SW480 (cell line): ENCODE measurements around the gene NRBF2.

Experiments
- DNase-seq: peaks from one replicate; pipeline ENCODE4 v3.0.0-alpha.2; 2016; ENCODE audit warnings: low spot score

The NRBF2 gene

DNA sequence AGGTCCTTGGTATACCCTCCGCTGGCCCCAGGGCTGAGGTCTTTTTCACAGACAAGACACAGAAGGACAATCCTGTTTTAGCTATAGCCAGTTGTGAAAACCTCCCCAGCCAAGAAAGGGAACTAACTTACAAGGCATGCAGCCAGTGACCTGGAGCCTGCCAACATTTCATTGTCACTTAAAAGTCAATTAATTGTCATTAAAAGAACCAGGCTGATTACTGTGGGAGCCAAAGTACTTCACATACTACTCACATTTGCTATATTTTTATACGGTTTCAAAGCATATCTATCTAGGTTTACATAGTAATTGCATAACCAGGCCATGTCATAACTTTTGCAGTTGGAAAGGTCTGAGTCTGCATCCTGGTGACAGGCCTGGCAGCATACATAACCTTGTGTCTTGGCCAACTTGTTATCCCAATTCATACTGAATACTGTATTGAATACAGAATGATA, 31.1 kb downstream of the NRBF2 start:
- DNase-seq, result no peak

GRCh38 chr10:63165249-63165648, 32.1 kb downstream of the NRBF2 start:
- DNase-seq, result no peak

DNA sequence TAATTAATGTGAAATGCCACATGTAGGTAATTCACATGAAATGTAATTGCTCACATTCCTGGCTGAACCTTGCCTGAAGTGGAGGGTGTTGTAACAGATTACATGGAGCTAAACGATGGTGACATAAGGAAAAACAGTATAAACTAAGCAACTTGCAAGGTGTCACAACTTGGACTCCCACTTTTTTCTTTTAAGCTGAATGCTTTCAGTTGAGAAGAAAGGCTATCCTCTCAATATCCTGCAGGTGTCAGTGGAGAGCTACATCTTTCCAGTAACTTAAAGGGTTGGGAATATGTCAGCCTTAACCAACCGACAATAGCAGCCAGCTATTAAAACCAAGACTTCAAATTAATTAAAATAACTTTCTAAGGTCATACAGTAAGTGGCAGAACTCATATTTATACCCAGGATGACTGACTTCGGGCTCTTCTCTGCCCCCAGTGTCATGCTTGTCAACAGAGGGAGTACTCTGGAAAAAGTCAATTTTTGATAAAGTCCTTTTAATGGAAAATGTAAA, 33.7 kb downstream of the NRBF2 start:
- peak; percentile 66 for DNase-seq

GRCh38 chr10:63168821-63169462, 35.8 kb downstream of the NRBF2 start:
- DNase-seq, result no peak

DNA sequence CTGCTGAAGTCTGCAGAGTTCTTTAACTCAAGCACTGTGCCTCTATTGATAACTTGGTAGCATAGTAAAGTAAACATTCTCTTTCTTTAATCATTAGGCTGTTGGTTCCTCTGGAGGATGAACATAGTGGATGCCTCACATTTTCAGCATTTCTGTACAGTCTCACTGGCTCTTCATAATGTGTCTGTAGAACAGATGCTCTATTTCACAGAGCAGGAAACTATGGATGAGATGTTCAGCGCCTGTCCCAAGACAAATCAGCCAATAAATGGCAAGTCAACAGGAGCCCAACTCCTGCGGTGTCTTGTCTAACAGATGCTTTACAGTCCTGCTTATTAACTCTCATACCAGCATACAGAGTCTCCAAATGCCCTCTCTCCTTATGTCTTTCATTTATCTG, 36.5 kb downstream of the NRBF2 start:
- DNase-seq, result no peak

GRCh38 chr10:63171255-63171855, 38.2 kb downstream of the NRBF2 start:
- no peak for DNase-seq

- DNase-seq, result no peak
Measured at GRCh38 chr10:63171926-63172325, 38.8 kb downstream of the NRBF2 start.

DNA sequence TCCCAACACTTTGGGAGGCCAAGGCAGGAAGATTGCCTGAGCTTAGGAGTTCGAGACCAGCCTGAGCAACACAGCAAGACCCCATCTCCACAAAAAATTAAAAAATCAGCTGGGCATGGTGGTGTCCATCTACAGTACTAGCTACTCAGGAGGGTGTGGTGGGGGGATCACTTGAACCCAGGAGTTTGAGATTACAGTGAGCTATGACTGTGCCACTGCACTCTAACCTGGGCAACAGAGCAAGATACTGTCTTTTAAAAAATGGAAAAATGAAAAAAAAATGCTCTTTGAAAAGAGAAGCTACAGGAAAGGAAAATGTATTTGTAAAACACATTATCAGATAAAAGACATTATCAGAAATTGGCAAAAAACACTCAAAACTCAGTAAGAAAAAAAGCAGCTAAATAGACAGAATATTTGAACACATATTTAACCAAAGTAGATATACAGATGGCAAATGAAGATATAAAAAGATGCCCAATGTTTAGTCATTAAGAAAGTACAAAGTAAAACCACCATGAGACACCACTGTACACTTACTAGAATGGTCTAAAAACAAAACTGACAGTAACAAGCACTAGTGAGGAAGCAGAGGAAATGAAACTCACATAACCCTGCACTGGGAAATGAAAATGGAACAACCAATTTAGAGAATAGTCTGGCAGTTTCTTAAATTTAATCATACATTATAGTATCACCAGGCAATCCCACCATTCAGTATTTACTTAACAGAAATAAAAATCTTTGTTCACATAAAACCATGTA, 40.5 kb downstream of the NRBF2 start:
- no peak for DNase-seq

DNA sequence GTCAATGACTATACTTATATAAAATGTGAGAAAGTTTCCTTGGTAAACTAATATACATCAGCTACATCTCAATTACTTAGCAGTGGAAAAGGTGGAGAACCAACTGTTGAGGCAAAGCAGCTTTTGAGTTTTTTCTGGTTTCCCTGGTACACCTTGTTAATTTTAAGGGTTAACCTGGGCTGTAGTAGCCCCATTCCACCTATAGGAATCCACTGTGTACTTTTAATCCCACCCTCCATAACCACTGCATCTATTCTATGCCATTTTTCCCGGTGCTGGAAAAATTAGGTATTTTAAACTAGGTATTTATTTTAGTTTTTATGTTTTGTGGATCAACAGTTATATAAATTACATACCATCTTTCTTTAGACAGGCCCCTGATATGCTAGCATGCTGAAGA, 42.4 kb downstream of the NRBF2 start:
- DNase-seq, result no peak

- DNase-seq, result no peak
Measured at GRCh38 chr10:63192826-63193225, 59.7 kb downstream of the NRBF2 start.

DNA sequence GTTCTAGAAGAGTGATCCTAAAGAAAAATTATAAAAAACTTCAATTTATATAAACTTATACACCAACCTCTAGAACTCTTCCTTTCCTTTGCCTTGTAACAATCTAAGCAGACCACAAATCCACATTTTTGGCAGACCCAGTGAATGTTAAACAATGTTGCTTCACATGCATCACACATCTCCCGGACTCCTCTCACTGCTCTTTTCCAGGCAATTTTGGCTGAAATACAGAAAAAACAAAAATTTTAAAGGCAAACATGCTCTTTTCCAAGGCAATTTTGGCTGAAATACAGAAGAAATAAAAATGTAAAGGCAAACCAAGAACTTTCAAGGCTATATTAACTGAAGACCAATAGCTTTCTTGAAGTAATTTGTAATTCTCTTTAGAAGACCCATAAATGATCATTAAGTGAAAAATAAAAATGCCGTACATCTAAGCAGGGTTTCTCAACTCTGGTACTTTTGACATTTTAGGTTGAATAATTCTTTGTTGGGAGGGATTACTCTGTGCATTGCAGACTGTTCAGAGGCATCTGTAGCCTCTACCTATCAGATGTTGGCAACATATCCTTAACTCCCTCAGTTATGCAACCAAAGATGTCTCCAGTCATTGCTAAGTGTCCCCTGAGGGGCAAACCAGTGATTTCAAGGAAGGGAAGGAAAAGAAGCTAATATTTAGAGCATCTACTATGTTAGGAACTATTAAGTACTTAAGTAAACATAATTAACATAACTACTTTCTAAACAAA, 64.4 kb downstream of the NRBF2 start:
- DNase-seq, result no peak

- DNase-seq, result no peak
Measured at GRCh38 chr10:63199716-63200115, 66.6 kb downstream of the NRBF2 start.

DNA sequence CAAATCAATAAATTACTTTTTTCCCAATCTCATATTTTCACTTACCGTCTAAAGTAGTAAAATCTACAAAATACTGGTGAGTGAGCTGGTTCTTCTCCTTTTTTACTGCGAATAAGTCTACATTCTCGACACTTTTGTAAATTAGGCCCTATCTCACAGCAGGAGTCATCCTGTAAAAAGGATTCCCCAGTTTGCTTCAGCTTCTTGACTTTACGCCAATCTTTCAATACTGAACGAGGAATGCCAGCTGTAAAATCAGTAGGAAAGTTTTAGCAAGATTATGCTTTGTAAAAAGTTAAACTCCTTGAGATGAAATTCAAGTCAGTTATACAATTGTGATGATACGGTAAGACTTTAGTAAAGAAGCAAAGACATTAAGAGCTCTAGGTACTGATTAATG, 67.3 kb downstream of the NRBF2 start:
- DNase-seq, result no peak

DNA sequence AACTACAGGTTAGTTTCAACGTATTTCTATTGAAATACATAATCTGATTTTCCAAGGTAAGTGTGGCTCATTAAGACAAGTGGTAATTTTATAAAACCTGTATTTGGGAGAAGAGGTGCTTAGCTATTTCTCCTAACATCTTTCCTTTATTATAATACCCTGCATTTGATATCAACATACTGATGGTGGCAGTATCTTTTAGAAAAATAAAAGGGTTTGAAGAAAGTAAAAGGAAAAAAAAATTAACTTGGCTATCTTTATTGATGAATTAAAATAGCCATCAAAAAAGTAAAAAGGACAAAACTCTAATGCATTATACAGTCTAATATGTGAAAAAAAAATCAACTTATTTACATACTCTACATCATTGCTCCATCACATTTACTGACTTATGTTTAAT, 68.0 kb downstream of the NRBF2 start:
- no peak for DNase-seq
